T47D (cell line): ENCODE data around the gene STRIP2.

Experiments
- DNase-seq, 2 experiments: peaks; one replicate each; pipeline versions ENCODE4 v3.0.0 to v3.0.0-alpha.2; 2011 to 2012; ENCODE audit warnings: low read depth in 1 of 2, low spot score in 1 of 2
- JUND ChIP-seq: IDR thresholded peaks from 2 replicates; pipeline ENCODE4 v1.6.1; 2012; ENCODE audit warnings: low read depth
- in situ Hi-C: cut with HindIII; loops from 2 replicates; pipeline ENCODE4 v1.10.0; 2016; ENCODE audit warnings: low sequenced_read_pairs, low pct_unique_long_range_greater_than_20kb

Gene STRIP2, protein sequence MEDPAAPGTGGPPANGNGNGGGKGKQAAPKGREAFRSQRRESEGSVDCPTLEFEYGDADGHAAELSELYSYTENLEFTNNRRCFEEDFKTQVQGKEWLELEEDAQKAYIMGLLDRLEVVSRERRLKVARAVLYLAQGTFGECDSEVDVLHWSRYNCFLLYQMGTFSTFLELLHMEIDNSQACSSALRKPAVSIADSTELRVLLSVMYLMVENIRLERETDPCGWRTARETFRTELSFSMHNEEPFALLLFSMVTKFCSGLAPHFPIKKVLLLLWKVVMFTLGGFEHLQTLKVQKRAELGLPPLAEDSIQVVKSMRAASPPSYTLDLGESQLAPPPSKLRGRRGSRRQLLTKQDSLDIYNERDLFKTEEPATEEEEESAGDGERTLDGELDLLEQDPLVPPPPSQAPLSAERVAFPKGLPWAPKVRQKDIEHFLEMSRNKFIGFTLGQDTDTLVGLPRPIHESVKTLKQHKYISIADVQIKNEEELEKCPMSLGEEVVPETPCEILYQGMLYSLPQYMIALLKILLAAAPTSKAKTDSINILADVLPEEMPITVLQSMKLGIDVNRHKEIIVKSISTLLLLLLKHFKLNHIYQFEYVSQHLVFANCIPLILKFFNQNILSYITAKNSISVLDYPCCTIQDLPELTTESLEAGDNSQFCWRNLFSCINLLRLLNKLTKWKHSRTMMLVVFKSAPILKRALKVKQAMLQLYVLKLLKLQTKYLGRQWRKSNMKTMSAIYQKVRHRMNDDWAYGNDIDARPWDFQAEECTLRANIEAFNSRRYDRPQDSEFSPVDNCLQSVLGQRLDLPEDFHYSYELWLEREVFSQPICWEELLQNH

DNA sequence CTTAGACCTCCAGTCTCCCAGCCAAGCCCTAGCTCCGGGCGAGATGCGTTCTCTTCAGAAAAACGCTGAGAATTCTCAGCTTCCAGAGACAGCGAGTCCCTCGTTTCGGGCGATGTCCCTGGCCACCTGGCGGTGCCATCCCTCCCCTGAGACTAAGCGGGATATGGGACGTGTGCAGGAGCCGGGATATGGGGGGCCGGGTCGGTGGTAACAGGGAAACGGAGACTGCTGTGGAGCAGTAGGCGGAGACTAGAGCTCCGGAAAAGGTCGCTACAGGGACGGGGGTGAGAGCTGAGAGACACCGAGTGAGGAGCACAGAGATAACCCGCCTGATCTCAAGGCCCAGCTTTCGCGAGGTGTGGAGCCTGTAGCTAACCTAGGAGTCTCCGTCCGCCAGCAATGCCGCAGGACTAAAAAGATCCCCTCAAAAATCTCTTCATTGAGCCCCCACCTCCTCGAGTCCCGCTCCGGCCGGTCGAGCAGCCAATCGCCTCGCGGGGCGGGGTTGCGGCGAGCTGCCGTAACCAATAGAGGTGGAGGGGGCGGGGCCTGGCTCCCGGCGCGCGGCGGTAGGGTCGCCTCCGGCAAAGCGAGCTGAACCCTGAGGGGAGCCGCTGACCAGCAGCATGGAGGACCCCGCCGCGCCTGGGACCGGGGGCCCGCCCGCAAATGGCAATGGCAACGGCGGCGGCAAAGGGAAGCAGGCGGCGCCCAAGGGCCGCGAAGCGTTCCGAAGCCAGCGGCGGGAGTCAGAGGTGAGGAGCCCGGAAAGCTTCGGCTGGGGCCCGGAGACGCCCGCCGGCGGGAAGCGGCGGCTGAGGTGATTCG lies at the start of gene STRIP2:
STRIP2 (plus strand) TSS at position 586 of the 828 bp plus-strand sequence; CDS start at position 627, 41 bp downstream.
- TF ChIP-seq JUND: no peak
- peak; percentile 66 to 83 for DNase-seq
- in situ Hi-C loops: no loop called here

DNA sequence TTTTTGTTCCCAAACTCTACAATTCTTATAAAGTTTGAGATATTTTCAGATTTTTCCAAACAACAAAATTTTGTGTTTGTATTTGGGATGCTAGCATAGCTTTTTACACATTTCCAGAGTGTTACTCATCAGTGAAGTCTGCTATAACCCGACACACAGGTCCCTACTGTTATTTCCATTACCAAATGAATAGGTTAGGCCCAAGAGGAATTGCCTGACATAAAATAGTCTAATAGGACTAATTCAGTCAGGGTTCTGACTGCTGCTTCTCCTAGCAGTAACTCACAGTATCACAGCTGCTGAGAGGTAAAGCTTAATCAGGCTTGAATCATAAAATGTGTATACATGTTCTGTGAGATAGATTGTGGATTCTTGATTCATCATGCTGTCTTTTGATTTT lies 49.1 kb upstream of the STRIP2 start:
- TF ChIP-seq JUND: no peak
- in situ Hi-C loops: no loop called here
- DNase-seq: no peak

DNA sequence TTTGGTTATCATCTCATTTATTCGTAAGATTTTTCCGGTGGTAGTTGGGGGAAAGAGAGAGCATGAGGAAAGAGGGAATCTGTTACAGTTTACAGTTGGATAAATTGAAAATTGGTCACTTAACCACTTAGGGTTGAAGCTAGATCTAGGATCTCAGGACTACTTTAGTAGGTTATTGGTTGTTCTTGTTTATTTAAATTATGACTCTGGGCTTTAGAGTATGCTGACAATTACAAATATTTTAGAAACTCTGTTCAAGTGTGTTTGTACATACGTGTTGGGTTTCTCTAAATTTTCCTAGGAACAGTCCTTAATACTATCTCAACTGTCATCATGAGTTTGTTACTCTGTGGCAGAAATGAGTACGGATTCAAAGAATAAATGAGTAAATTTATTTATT lies 48.6 kb upstream of the STRIP2 start:
- no peak for DNase-seq
- no peak for TF ChIP-seq JUND
- in situ Hi-C loops: no loop called here

DNA sequence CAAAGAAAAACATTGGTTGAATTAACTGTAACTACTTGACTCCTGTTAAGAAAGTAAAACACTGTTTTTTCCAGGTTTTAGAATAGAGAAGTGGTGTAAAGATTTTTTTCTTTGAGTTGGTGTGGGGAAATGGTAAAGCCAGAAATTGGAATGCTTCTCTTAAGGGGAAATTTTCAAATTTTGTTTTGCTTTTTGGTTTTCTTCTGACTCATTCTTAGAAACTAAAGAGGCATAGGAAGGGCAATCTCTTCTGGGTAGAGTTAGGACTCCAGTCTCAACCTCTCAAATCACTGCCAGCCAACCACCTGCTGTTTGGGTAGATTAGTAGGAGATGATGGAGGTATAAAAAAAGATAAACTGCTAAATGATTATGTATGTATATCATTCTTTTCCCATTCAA lies 47.7 kb upstream of the STRIP2 start:
- no peak for TF ChIP-seq JUND
- no peak for DNase-seq
- in situ Hi-C loops: no loop called here

DNA sequence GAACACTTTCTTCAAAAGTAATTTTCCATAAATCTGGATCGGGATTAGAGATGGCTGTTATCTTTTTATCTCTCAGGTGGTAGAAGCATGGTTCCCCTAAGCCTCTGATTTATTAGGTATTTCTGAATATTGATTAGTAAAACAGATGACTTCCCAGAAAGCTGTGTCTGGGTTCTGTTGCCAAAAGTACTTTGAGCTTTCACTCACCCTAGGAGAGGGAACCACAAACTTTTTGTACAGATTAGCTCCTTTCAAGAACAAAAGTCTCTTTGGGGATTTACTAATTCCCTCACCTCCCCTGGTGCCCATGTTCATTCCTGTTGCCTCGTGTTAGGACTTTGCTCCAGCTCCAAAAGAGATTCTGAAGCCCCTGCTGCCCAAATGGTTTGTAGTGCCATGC lies 46.7 kb upstream of the STRIP2 start:
- no peak for TF ChIP-seq JUND
- DNase-seq: no peak
- in situ Hi-C loops: no loop called here

DNA sequence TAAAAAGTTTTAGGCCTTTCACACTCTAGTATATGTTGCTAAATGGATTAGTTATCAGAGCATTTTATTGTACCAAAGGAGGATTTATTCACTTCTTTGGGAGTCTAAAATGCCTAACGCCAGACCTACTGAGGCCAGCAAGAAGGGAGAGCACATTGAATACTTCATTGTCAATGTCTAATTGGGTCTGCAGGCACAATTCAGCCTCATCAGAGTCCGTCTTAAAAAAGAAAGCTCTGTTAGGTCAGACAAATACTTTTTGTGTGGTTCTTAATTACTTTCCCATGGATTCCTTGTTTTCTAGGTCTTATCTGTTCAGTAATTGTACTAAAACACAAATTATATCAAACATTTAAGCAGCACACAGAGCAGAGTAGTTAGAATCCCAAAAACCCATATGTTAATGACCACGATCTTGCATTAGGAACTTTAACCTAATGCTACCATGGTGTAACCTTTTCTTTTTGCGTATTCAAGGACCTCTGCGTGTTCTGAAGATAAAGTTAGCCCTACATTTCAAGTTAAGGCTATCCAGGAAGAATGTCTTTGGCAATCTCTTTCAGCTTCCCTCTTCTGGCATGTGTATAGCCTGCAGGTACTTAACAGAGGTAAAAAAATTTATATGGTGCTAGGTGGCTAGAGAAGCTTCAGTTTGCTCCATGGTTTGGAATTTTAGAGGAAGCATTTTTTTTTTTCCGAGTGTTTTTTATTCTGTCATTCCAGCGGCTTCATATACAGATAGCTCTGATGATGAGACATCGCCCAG lies 45.7 kb upstream of the STRIP2 start:
- in situ Hi-C loops: no loop called here
- no peak for TF ChIP-seq JUND
- DNase-seq: no peak

DNA sequence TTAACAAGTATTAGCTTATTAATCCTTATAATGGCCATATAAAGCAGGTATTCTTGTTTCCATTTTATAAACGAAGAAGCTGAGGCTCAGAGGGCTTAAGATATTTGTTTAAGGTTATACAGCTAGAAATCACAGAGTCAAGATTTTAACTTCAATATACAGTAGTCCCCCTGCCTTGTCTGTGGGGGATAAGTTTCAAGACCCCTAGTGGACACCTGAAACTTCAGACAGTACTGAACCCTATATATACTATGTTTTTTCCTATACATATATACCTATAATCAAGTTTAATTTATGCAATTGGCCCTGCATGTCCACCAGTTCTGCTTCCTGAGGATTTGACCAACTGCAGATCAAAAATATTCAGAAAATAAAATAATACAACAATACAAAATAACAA lies 44.4 kb upstream of the STRIP2 start:
- DNase-seq: no peak
- in situ Hi-C loops: no loop called here
- no peak for TF ChIP-seq JUND

DNA sequence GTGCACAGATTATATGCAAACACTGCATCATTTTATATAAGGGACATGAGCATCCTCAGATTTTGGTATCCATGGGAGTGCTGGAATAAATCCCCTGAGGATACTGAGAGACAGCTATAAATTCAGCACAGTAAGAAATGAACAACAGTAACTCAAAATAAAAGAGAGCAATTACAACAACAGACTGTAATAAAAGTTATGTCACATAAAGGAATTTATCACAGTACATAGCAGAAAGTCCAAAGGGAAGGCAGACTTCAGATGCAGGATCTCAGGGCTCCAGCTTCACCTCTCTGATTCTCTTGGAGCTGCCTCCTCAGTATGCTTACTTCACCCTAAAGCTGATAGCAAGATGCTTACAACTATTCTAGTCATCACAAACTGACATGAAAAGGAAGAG lies 43.9 kb upstream of the STRIP2 start:
- TF ChIP-seq JUND: no peak
- no peak for DNase-seq
- in situ Hi-C loops: no loop called here

DNA sequence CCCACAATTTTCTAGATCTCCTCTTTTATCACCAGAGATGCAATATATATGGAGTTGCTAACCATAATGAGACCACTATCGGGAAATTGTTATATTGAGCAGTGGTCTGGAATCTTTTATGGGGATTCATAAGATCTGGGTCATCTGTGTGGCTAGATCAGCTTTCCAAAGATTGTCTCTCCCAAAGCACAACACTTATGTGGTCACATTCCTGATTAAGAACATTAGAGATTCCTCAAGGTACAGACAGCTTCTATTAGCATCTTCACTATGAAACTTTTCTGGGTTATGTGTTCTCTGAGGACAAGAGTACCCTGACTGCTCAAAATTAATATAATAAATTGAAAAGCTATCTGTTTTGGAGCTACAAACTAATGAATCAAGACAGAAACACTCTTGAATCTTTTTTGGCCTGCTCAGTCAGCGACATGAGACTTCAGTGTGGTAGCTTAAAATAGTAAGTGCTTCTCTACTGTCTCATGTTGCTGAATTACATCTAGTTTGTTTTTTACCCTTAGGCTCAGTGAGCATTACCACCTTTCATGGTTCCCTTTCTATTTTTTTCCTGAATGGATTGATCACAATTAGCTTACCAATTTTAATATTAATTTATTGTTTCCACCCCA lies 42.6 kb upstream of the STRIP2 start:
- in situ Hi-C loops: no loop called here
- no peak for TF ChIP-seq JUND
- DNase-seq: no peak

DNA sequence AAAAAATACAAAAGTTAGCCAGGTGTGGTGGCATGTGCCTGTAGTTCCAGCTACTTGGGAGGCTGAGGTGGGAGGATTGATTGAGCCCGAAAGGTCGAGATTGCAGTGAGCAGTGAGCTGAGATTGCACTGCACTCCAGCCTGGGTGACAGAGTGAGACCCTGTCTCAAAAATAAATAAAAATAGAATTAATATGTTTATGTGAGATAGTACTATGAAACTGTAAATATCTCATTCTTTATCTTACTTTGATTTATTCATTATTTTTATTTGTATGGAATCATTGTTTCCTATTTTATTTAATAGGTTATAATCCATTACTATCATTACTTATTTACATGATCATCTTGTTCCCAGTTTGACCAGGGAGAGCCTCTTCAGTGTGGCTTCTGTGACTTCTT lies 41.0 kb upstream of the STRIP2 start:
- no peak for TF ChIP-seq JUND
- in situ Hi-C loops: no loop called here
- DNase-seq: no peak

DNA sequence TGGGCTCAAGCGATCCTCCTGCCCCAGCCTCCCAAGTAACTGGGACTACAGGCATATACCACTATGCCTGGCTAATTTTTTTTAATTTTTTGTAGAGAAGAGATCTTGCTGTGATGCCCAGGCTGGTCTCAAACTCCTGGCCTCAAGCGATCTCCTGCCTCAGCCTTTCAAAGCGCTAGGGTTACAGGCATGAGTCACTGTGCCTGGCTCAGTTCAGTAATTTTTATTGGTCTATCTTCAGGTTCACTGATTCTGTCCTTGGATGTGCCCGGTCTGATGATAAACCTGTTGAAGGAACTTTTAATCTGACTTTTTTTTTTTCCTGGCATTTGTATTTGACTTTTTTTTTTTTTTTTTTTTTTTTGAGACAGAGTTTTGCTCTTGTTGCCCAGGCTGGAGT lies 40.1 kb upstream of the STRIP2 start:
- no peak for DNase-seq
- in situ Hi-C loops: no loop called here
- no peak for TF ChIP-seq JUND
